ENCODE results near the gene DHODH. TPM values are rescaled to one million over a fixed set of nuclear protein-coding genes. Genes with fewer than 3 reads are reported as not detected.
A peak's percentile ranks its signal among the peaks of the same experiment; 100 is the strongest.

DHODH gene
- total and polyA plus RNA-seq, 2 donors (not counting 3 experiments of a cell fraction or from before 2014, with no cell fraction given): 5.8 to 9.2 TPM

- no peaks in the 10 kb centered on the region for H4K20me1 ChIP-seq (replicated peaks; ENCODE audit: control insufficient read depth, extremely low read depth, insufficient read depth, low read length)
- DNase-seq (ENCODE audit: low read depth, low spot score) (no peak), FAIRE-seq (no peak)
- H3K4me1 ChIP-seq (ENCODE audit: control insufficient read depth, extremely low read depth, insufficient read depth, low read length): no peaks in the 10 kb centered on the region
- no peak overlapping the region for H3K4me3 ChIP-seq (replicated peaks in 1 of 3; ENCODE audit: insufficient read depth in 1 of 3, low read depth in 1 of 3, low read length in 3 of 3)
- CTCF ChIA-PET: no interaction called here
- H3K9ac ChIP-seq (replicated peaks; ENCODE audit: extremely low read depth, insufficient read depth, low read length): no peak overlapping the region
- no peak overlapping the region for H3K4me2 ChIP-seq (ENCODE audit: insufficient read depth, low read length)
- H3K27me3 ChIP-seq (ENCODE audit: control insufficient read depth in 2 of 2, insufficient read depth in 2 of 2, low read length in 2 of 2): no peaks in the 10 kb centered on the region
- TF ChIP-seq MYC (IDR thresholded peaks at IDR 0.05; ENCODE audit: low read depth, low read length): no peak
- TF ChIP-seq, protein P1, sequence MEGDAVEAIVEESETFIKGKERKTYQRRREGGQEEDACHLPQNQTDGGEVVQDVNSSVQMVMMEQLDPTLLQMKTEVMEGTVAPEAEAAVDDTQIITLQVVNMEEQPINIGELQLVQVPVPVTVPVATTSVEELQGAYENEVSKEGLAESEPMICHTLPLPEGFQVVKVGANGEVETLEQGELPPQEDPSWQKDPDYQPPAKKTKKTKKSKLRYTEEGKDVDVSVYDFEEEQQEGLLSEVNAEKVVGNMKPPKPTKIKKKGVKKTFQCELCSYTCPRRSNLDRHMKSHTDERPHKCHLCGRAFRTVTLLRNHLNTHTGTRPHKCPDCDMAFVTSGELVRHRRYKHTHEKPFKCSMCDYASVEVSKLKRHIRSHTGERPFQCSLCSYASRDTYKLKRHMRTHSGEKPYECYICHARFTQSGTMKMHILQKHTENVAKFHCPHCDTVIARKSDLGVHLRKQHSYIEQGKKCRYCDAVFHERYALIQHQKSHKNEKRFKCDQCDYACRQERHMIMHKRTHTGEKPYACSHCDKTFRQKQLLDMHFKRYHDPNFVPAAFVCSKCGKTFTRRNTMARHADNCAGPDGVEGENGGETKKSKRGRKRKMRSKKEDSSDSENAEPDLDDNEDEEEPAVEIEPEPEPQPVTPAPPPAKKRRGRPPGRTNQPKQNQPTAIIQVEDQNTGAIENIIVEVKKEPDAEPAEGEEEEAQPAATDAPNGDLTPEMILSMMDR (IDR thresholded peaks at IDR 0.05; ENCODE audit: extremely low read depth in 1 of 2, insufficient read depth in 1 of 2, low read depth in 1 of 2, low read length in 2 of 2): no peak
- no peak for TF ChIP-seq EZH2 (IDR thresholded peaks at IDR 0.05; ENCODE audit: borderline replicate concordance, low read depth, low read length, severe bottlenecking)
- no peak for TF ChIP-seq FOS (IDR thresholded peaks at IDR 0.05; ENCODE audit: borderline replicate concordance, insufficient read depth, low read length)
- no peak for TF ChIP-seq GATA2 (IDR thresholded peaks at IDR 0.05; ENCODE audit: insufficient read depth, insufficient read length, low read depth, low read length)
- TF ChIP-seq POLR2A (IDR thresholded peaks at IDR 0.05; ENCODE audit: low read depth, low read length): no peak
- no peaks in the 10 kb centered on the region for H3K36me3 ChIP-seq (ENCODE audit: control insufficient read depth in 2 of 2, extremely low read depth in 1 of 2, insufficient read depth in 2 of 2, low read length in 2 of 2)
- dilution Hi-C loops (cut with MboI; ENCODE audit: extremely low pct_ligation_motif_present, low sequenced_read_pairs): no loop called here
- POLR2A ChIA-PET: no interaction called here
- no peak overlapping the region for H2AFZ ChIP-seq (ENCODE audit: low read depth, low read length)
- H3K79me2 ChIP-seq (ENCODE audit: control insufficient read depth, insufficient read depth, low read length): no peaks in the 10 kb centered on the region
- intact Hi-C loops (cut with micrococcal nuclease): no loop called here
- no peaks in the 10 kb centered on the region for H3K9me1 ChIP-seq (replicated peaks; ENCODE audit: control insufficient read depth, extremely low read depth, insufficient read depth, low read length)
- no peaks in the 10 kb centered on the region for H3K9me3 ChIP-seq (replicated peaks; ENCODE audit: control insufficient read depth, insufficient read depth, low read length)
- BruUV-seq (replicated peaks): no TSS peak
- no peak overlapping the region for H3K27ac ChIP-seq (ENCODE audit: insufficient read depth, low read depth, low read length)
These were observed 27.6 kb downstream of the DHODH start for GRCh38 chr16:72036098-72036497.

DNA sequence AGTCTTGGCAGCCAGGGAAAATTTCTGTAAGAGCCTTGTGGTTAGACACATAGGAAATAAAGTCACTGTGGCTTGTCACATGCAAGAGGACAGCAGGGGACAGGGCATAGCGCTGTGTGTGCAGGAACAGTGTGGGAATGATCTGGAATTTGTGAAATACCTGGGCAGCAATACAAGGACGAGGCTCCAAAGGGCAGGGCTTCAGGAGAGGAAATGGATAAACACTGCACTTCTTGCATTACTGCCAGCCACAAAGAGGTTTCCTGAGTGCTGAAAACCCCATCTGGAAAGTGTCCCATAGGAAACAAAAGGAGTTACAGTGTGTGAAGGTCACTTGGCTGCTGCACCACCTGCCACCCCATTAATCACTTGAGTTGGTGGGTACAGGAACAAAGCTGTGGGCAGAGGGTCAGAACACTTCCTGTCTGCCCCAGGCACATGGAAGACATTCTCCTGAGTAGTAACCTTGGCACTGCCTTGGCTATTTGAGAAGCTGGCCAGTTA, 33.7 kb downstream of the DHODH start:
- DNase-seq (ENCODE audit: low read depth, low spot score) (peak; percentile 57), FAIRE-seq (no peak)
- no peak for TF ChIP-seq MYC (IDR thresholded peaks at IDR 0.05; ENCODE audit: low read depth, low read length)
- TF ChIP-seq EZH2 (IDR thresholded peaks at IDR 0.05; ENCODE audit: borderline replicate concordance, low read depth, low read length, severe bottlenecking): no peak
- TF ChIP-seq POLR2AphosphoS5 (IDR thresholded peaks at IDR 0.05; ENCODE audit: insufficient read depth, low read depth, low read length): no peak
- no peak for TF ChIP-seq GATA2 (IDR thresholded peaks at IDR 0.05; ENCODE audit: insufficient read depth, insufficient read length, low read depth, low read length)
- no peak for TF ChIP-seq JUN (IDR thresholded peaks at IDR 0.05; ENCODE audit: borderline replicate concordance, insufficient read depth, insufficient read length, low read depth)
- TF ChIP-seq, protein P1 (IDR thresholded peaks at IDR 0.05; ENCODE audit: extremely low read depth in 1 of 2, insufficient read depth in 1 of 2, low read depth in 1 of 2, low read length in 2 of 2): no peak
- TF ChIP-seq POLR2A (IDR thresholded peaks at IDR 0.05; ENCODE audit: low read depth, low read length): no peak
- no peak for TF ChIP-seq MAX (IDR thresholded peaks at IDR 0.05; ENCODE audit: insufficient read depth, insufficient read length)
- no peak for TF ChIP-seq FOS (IDR thresholded peaks at IDR 0.05; ENCODE audit: borderline replicate concordance, insufficient read depth, low read length)

More for the DNA sequence above, 33.7 kb downstream of the DHODH start:
- Histone ChIP-seq H3K4me1 (ENCODE audit: control insufficient read depth, extremely low read depth, insufficient read depth, low read length) (no peaks in the 10 kb centered on the region), H3K4me2 (ENCODE audit: insufficient read depth, low read length) (no peak overlapping the region), H3K4me3 (replicated peaks in 1 of 3; ENCODE audit: insufficient read depth in 1 of 3, low read depth in 1 of 3, low read length in 3 of 3) (no peak overlapping the region), H4K20me1 (replicated peaks; ENCODE audit: control insufficient read depth, extremely low read depth, insufficient read depth, low read length) (no peaks in the 10 kb centered on the region), H3K9me3 (replicated peaks; ENCODE audit: control insufficient read depth, insufficient read depth, low read length) (no peaks in the 10 kb centered on the region), H2AFZ (ENCODE audit: low read depth, low read length) (no peak overlapping the region), H3K27ac (ENCODE audit: insufficient read depth, low read depth, low read length) (no peak overlapping the region), H3K27me3 (ENCODE audit: control insufficient read depth in 2 of 2, insufficient read depth in 2 of 2, low read length in 2 of 2) (no peaks in the 10 kb centered on the region), H3K79me2 (ENCODE audit: control insufficient read depth, insufficient read depth, low read length) (no peaks in the 10 kb centered on the region), H3K9me1 (replicated peaks; ENCODE audit: control insufficient read depth, extremely low read depth, insufficient read depth, low read length) (no peaks in the 10 kb centered on the region), H3K36me3 (ENCODE audit: control insufficient read depth in 2 of 2, extremely low read depth in 1 of 2, insufficient read depth in 2 of 2, low read length in 2 of 2) (no peaks in the 10 kb centered on the region), H3K9ac (replicated peaks; ENCODE audit: extremely low read depth, insufficient read depth, low read length) (no peak overlapping the region)
- no TSS peak for BruUV-seq (replicated peaks)
- CTCF ChIA-PET: no interaction called here
- POLR2A ChIA-PET: no interaction called here
- dilution Hi-C loops (cut with MboI; ENCODE audit: extremely low pct_ligation_motif_present, low sequenced_read_pairs) (no loop called here), intact Hi-C loops (cut with micrococcal nuclease) (no loop called here)
